ENCODE results near the gene NDUFA3.

Gene NDUFA3

GRCh38 chr19:54137699-54138488 lies 35.2 kb downstream of the NDUFA3 start, which contains the start of gene CNOT3:
CNOT3 (plus strand) TSS chr19:54137762; CDS start chr19:54142979, 5,217 bp downstream.
- peak in 2 of 56 donors; percentile 23 to 38 for DNase-seq

- DNase-seq = no peak
Observed at GRCh38 chr19:54138489-54139256, 36.0 kb downstream of the NDUFA3 start.

GRCh38 chr19:54141356-54141755 lies 38.7 kb downstream of the NDUFA3 start:
- DNase-seq = no peak

GRCh38 chr19:54142166-54142780 lies 39.6 kb downstream of the NDUFA3 start:
- no peak for DNase-seq

GRCh38 chr19:54145541-54146158 lies 43.0 kb downstream of the NDUFA3 start:
- no peak for DNase-seq

- no peak for DNase-seq
Observed at GRCh38 chr19:54147676-54148075, 45.0 kb downstream of the NDUFA3 start.

GRCh38 chr19:54148158-54148557 lies 45.5 kb downstream of the NDUFA3 start:
- no peak for DNase-seq

- DNase-seq = no peak
Observed at GRCh38 chr19:54149021-54149812, 46.6 kb downstream of the NDUFA3 start.

GRCh38 chr19:54151362-54152035 lies 48.8 kb downstream of the NDUFA3 start:
- DNase-seq = peak in 10 of 56 donors; percentile 7 to 44 (median 20)

- DNase-seq = no peak
Observed at GRCh38 chr19:54152267-54152666, 49.6 kb downstream of the NDUFA3 start.

GRCh38 chr19:54152878-54153524 lies 50.3 kb downstream of the NDUFA3 start:
- no peak for DNase-seq

- DNase-seq = no peak
Observed at GRCh38 chr19:54153731-54154326, 51.2 kb downstream of the NDUFA3 start.

- DNase-seq = no peak
Observed at GRCh38 chr19:54154603-54155345, 52.1 kb downstream of the NDUFA3 start.

GRCh38 chr19:54155694-54156093 lies 53.0 kb downstream of the NDUFA3 start:
- DNase-seq = no peak

- no peak for DNase-seq
Observed at GRCh38 chr19:54156490-54156889, 53.8 kb downstream of the NDUFA3 start.

GRCh38 chr19:54156953-54157352 lies 54.3 kb downstream of the NDUFA3 start:
- no peak for DNase-seq
